DMS153 treated with DMSO at 0.1 percent for 48 hours (cell line): ENCODE results near the gene ASH1L.
"Not testable (repeated sequence)": the region's sequence is repeated elsewhere in the genome, so short reads cannot be mapped to it uniquely, and the experiment has no call there.

ENCODE experiments used
- DNase-seq: peaks from one replicate; lab custom pipeline; 2025; ENCODE audit not compliant: unreplicated experiment; lab: John Stamatoyannopoulos, UW

The ASH1L gene

DNA sequence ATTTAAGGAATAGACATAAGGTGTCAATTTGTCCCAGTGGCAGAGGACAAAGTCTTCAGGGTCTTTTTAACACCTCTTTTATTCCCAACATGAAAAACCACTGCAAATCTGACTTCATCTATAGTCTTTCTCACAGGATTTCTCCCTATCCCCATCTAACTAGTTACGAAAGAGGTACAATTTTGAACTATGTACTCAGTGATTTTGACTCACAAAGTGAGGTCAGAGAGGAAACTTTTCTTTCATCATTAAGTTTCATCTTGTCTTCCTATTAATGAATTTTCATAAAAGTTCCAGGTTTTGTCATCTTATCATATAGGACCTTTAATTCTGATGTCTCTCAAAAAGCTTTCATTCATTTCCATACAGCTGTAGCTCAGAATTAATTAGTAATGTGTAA is 63.3 kb downstream of the ASH1L start:
- DNase-seq = no peak

DNA sequence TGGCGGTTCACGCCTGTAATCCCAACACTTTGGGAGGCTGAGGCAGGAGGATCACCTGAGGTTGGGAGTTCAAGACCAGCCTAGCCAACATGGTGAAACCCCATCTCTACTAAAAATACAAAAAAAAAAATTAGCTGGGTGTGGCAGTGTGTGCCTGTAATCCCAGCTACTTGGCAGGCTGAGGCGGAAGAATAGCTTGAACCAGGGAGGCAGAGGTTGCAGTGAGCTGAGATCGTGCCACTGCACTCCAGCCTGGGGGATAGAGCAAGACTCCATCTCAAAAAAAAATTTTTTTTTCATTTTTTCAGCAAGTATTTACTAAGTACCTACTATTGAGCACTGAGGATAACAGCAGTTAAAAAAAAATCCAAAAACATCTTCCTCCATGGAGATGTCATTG is 69.0 kb downstream of the ASH1L start:
- DNase-seq = not testable (repeated sequence)

DNA sequence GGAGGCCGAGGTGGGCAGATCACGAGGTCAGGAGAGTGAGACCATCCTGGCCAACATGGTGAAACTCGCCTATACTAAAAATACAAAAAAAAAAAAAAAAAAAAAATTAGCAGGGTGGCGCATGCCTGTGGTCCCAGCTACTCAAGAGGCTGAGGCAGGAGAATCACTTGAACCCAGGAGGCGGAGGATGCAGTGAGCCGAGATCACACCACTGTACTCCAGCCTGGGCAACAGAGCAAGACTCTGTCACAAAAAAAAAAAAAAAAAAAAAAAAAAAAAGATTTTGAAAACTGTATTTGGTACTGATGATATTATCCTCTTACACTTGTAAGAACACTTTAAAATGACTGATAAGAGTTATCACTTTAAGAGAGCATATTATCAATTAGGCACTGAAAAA is 74.2 kb downstream of the ASH1L start:
- not testable (repeated sequence) for DNase-seq

DNA sequence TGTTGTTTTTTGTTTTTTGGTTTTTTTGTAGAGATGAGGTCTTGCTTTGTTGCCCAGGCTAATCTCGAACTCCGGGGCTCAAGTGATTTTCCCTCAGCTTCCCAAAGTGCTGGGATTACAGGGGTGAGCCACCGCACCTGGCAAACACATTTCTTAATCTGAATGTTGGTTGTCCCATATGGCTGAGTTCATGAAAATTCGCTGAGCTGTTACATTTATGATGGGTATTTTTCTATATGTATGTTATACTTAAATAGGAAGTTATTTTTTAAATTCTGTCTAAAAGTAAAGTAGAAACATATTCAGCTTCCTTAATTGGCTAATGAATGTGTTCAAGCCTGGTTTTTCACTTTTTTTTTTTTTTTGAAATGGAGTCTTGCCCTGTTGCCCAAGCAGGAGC is 75.1 kb downstream of the ASH1L start:
- no peak for DNase-seq

DNA sequence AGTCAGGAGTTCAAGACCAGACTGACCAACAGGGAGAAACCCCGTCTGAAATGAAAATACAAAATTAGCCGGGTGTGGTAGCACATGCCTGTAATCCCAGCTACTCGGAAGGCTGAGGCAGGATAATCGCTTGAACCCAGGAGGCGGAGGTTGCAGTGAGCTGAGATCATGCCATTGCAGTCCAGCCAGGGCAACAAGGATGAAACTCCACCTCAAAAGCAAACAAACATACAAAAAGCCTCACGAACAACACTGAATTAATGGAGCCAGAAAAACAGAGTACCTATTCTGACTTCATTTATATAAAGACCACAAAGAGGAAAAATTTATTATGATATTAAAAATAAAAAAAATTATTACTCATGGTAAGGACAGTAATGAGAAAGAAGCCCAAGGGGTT is 75.7 kb downstream of the ASH1L start:
- not testable (repeated sequence) for DNase-seq

DNA sequence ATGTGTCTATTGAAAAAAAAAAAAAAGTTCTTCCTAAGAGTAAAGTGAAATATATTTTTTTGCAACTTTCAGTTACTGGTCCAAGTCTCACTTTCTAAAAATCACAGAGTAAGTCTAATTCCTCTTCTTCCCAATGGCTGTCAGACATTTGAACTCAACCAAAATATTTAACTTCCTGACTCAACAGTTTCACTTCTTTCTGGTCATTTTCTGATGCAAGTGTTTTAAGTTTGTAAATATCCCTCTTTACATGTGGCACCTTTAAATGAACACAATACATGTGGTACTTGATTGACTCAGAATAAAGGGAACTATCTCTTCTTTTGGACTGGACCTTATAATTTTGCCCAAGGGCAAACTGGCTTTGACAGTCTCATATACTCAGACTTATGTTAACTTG is 76.7 kb downstream of the ASH1L start:
- DNase-seq = no peak

DNA sequence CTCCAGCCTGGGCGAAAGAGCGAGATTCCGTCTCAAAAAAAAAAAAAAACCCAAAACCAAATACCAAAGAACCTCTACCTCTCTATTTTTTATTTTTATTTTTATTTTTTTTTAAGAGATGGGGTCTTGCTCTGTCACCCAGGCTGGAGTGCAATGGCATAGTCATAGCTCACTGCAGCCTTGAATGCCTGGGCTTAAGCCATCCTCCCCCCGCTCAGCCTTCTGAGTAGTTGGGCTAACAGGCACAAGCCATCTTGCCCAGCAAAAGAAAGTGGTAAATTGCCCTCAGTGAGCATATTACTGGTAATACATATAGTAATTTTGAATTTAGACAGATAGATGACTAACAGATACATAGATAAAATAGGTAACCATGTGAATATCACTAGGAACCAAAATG is 77.4 kb downstream of the ASH1L start:
- no peak for DNase-seq

DNA sequence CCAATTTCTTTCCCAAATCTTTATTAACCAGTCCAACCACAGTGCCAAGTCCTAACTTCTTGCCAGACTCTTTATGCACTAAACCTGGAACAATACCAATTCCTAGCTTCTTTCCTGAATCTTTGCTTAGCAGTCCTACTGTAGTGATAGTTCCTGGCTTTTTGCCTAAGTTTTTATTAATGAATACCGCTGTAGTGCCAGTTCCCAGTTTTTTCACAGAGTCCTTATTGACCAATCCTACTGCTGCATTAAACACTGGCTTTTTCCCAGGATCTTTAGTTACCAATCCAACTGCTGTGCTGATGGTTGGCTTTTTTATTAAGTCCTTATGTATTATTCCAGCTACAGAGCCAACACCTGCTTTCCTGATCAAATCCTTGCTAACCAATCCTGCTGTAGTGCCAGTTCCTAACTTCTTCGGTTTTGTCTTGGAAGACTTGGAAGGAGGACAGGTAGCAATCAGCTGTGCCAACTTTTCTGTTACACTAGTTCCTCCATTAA is 80.8 kb downstream of the ASH1L start:
- no peak for DNase-seq

DNA sequence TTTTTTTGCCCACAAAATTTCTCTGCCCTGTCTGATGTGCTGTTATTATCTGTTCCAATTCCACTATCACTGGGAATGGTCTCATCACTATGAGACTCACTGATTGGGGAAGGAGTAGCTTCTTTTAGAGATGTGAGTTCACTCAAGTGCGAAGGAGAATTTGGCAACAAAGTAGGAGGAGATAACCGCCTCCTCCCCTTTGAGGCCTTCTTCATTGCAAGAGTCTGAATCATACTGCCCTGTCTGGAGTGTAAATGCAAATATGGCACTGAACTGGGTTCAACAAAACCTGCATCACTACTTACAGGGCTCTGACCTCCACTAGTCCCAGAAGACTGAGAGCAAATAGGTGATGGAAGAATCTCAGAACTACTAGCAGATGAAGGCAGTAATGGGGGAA is 83.4 kb downstream of the ASH1L start:
- no peak for DNase-seq

DNA sequence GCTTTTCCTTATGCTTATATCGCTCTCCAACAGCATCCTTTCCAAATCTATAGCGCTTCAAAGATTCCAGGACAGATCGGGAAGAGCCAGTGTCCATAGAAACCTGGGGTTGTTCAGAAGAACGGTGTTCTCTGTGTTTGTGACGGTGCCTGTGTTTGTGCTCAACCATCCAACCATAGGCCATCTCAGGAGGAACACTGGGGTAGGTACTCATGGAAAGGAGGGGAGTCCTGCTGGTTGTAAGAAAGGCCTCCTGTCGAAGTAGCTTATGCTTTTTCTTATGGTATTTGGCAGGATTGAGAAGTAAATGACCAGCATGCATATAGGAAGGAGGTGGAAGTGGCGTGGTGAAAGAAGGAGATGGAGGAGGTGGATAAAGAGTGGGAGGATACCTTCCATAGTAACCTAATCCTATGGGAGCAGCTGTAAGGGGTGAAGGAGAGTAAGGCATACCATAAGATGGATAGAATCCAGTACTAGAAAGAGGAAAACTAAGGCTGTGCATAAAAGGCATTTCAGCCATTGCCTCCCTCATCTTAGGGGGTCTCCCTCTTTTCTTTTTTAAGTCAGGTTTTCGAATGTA is 84.2 kb downstream of the ASH1L start:
- no peak for DNase-seq

DNA sequence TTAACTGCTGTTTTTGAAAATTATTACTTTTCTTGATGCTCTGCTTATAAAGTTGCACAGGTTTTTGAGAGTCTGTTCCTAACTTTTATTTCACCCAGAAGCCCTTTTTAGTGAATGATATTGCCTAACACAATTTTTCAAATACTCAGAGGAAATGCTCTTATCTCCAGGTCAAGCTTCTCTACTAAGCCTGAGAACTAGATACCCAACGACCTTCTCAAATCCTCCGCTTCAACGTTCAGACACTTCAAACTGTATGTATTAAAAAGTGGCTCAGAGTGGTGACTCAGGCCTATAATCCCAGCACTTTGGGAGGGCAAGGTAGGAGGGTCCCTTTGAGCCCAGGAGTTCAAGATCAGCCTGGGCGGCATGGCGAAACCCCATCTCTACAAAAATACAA is 88.5 kb downstream of the ASH1L start:
- no peak for DNase-seq

DNA sequence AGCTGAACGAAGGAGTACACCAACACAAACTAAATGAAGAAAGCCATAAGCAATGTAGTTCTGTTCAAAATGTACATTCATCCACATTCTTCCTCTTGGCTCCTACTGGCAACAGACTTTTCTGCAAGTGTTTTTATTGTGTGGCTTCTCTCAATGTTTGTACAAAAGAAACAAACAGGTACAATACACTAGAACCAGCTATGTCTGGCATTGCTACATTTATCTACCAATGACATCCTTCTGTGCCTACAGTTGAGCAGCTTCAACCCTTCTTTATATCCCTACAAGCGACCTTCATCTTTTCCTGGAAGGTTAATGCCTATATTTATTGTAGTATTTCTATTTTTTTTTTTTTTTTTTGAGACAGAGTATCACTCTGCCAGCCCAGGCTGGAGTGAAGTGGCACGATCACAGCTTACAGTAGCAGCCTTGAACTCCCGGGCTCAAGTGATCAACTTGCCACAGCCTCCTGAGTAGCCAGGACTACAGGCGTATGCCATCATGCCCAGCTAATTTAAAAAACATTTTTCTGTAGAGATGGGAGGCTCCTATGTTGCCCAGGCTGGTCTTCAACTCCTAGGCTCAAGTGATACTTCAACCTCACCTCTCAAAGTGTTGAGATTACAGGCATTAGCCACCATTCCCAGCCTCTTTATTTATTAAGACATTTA is 89.3 kb downstream of the ASH1L start:
- no peak for DNase-seq

DNA sequence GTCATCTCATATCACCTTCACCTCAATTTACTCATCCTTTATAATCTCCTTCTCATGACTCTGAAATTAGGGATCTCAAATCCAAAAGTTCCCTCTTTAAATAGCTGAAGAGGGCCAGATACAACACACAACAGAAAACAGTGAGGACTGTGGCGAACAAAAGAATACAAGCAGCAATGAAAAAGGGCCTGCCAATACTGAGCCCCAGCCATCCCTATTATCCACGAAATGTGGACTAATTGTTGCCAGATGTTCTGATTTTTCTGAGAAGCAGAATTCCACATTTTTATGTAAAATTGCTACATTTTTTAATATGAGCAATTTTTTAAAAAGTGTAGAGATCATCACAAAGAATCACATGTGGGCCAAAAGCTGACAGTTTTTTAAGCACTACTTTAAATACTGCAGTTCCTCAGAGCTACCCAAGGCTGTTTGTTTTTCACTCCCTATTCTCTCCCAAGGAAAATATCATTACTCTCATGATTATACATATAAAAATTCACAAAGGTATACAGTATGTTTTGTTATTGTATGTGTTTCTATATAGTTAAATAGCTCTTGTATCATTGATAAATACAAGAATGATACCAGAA is 90.0 kb downstream of the ASH1L start:
- DNase-seq = no peak

DNA sequence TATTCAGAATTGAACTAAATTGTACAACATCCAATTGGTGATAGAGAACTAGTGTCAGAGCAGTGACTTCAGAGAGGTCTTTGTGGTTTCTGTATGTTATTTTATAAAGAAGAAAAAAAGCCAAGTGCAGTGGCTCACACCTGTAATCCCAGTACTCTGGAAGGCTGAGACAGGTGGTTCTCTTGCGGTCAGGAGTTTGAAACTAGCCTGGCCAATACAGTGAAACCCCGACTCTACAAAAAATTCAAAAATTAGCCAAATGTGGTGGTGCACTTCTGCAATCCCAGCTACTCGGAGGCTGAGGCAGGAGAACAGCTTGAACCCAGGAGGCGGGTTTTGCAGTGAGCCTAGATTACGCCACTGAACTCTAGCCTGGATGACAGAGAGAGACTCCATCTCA is 90.7 kb downstream of the ASH1L start:
- DNase-seq = no peak

DNA sequence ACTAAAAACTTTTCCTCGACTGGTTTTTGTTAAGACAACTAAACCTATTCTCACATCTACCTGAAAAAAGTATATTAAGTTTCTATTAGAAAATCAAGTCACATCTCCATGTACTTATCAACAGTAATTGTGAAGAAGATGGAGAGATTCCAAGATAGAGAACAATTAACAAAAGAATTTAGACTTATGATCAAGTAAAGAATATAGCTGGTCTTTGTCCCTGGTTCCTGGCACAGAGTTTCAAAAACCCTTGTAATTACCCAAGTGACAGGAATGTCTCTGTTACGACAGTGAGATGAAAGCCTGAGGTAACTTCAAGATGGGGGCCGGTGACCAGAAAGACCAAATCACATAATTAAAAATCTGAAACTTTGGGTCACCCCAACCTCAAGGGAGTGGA is 91.6 kb downstream of the ASH1L start:
- no peak for DNase-seq

DNA sequence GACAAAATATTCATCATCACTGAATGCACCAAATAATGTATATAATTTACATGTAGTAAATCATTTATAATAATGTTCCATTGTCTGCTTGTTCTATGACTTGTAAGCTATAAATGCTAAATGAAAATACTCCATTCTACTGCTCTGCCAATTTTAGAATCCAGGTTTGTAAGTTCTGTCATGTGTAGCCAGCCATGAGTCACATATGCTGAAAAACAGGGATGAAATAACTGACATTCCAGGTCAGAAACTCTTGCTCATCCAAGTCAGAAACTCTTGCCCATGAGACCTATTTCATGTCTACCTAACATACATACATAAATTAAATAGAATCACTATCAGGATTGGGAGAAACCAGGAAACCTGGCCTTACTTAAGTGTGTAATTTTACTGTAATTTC is 95.6 kb downstream of the ASH1L start:
- no peak for DNase-seq

DNA sequence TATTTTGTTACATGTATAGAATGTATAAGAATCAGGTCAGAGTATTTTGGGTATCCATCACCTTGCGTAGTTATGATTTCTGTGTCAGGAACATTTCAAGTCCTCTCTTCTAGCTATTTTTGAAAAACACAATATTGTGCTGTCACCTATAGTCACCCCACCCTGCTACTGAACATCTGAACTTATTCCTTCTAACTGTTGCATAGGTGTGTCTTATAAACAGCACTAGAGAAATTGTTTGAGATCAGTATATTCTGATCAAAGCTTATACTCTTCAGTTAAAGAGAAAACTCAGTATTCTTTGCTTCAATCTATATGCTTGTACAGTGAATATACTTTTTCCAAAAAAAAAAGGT is 96.0 kb downstream of the ASH1L start:
- no peak for DNase-seq

DNA sequence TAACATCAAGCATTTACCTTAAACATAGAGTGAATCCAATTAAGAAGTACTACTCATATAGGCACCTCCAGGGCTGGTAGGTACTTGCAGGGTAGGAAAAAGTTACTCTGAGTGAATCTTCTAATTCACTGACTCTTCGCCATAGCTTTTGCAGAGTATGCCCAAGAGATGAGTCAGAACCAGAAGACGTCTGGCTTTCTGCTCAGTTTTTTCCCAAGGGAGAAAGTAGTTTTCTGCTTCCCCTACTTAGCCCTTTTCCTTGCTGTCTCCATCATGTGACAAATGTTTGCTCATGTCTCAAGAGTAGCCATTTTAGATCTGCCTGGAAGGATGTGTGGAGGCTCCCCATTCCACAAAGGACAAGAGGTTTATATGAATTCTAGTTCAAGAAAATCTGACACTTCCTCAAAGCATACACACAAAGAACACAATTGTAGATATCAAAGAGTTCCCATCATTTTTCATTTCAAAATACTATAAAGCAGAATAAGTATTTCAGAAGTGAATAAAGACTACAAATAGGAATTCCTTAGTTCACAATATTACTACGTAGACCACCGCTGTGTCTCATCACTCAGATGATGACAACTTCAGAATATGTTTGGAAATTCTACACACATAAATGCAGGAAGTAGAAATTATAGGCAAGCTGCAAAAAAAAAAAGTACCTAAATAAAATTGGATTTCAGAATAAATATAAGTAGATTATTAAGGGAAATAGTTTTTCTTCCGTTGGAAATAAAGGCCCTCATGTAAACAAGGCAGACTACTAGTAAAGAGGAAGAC is 98.5 kb downstream of the ASH1L start:
- DNase-seq = no peak

DNA sequence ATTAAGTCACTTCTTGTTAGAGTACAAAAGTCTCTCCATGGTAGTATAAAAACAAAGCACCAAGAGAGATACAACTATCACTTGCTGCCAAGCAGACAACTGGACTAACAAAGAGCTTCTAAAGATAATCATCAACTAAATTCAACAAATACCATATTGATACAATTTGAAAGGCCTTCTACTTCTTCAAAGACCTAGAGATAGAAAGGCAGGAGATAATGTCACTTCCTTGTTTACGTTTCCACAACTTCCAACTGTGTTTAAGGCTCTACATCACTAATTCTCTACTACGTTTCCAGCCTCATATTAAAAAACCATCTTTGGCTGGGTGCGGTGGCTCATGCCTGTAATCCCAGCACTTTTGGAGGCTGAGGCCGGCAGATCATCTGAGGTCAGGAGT is 104.5 kb downstream of the ASH1L start:
- no peak for DNase-seq

DNA sequence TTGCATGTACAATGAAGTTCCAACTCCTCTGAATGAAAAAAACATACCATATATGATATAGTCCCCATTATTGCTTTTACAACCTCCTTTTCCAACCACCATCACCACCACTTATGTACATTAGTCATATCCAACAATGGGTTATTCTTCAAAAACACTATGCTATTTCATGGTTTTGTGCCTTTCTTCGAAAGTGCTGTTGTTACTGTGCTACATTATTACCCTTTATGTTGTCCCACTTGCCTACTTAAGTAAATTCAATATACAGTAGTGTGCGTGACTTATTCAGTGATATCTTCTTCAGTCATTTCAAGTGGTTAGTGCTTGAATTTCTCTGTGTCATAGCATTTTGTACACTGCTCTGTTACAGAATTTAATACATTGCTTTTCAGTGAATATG is 105.3 kb downstream of the ASH1L start:
- DNase-seq = no peak

DNA sequence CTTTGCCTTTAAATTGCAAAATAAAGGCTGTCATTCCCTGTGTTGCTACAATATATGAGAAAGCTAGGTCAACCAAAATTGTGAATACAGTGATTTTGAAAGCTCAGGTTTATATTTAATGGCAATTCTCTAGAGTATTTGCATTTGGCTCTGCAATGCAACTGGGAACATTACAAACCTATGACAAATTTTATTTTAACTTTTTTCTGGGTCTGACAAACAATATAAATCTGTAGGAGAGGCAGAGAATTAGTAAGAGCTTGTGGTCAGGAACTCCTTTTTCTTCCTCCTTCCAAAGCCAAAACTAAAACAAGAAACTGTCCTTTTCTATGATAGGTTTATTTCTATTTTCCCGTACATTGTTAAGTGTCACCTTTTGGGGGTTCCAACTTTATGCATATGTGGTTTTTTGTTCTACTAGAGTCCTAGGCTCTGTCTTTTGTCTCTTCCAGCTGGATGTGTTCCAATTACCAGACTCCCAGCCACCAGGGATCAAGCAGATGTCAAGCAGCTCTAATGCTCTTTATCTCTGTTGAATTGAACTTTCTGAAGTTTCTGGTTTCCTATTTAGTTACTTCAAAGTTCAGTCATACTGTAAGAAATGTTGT is 106.9 kb downstream of the ASH1L start:
- no peak for DNase-seq

DNA sequence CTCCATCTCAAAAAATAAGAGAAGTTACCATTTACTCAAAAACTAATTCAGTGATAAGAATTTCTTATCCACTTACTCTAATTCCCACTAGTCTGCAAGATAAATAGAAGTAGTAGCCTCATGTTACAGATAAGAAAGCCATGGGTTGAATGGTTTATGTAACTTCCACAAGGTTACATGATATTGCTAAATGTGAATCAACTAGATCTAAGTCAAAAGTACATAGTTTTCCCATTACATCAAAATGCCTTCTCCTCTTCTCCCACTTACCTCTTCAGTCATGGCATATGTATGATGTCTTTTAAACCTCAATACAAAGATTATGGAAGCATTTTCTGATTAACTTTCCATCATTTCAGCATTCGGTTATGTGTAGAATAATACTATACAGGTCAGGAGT is 108.5 kb downstream of the ASH1L start:
- no peak for DNase-seq
